NCI-H446 (cell line): ENCODE results near the gene FPGS.
"Not testable (repeated sequence)": the region's sequence is repeated elsewhere in the genome, so short reads cannot be mapped to it uniquely, and the experiment has no call there.

Source experiments
- DNase-seq, 2 experiments: peaks; one replicate each; lab custom pipeline; 2025; lab: John Stamatoyannopoulos, UW

FPGS gene

DNA sequence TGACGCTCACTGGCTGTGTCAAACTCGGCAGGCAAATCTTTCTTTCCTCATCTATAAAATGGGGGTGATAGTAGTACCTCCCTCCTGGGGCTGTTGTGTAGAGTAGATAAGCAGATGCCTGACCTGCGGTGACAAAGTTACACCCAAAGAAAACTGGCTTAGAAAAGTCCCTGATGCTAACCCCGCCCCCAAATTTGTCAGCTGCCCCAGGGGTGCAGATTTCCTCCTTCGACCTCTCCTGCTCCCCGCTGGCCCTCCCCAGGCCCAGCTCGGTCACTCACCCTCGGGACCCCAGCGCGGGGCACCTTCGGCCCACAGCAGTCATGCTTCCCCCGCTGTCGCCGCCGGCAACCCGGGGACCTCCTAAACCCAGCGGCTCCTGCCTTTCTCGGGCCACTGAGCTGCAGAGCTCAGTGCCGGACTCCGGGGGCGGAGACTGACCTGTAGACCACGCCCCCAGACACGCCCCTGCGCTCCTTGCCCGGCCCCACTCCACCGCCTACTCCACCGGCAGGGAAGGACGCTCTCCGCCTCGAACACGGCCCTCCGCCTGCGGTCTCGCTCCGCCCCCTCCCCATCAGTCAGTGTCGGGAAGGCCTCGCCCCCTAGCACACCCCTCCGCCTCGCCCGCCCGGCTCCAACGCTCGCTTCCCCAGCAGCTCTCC, 31.6 kb upstream of the FPGS start:
- peak; percentile 79 to 91 for DNase-seq

DNA sequence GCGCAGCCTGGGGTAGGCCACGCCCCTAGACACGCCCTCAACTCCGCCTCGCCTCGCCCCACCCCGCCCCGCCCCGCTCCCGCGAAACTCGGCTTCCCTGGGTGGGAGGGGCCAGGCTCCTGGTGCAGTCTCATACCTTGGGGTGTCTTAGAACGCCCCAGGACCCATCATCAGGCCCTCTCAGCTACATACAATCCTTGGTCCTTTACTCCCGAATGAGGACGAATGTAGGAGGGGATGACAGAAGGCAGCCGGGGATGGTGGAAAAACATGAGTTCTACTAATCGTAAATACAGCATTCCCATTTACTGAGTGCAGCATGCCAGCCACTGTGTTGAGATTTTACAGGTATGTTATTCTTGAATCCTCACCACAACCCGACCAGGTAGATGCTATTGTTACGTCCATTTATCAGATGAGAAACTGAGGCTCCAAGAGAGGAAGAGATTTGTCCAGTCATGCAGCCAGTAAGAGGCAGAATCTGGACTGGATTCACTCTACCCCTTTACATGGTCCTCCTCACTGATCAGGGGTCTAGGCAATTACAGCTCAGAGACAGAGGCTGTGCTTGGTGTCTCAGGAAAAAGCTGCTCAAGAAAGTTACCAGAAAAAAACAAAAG, 31.0 kb upstream of the FPGS start:
- no peak for DNase-seq

DNA sequence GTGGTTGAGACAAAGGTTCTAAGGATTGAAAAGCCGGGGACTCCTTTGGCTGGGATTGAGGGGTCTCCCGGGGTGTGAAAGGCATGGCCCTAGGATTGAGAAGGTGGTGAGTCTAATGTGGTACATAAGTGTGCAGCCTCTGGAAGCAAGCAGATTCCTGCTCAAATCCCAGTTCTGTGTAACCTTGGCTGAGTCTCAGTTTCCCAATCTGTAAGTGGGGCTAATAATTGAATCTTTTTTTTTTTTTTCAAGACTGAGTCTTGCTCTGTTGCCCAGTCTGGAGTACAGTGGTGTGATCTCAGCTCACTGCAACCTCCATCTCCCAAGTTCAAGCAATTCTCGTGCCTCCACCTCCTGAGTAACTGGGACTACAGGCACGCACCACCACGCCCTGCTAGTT, 30.1 kb upstream of the FPGS start:
- DNase-seq: no peak

DNA sequence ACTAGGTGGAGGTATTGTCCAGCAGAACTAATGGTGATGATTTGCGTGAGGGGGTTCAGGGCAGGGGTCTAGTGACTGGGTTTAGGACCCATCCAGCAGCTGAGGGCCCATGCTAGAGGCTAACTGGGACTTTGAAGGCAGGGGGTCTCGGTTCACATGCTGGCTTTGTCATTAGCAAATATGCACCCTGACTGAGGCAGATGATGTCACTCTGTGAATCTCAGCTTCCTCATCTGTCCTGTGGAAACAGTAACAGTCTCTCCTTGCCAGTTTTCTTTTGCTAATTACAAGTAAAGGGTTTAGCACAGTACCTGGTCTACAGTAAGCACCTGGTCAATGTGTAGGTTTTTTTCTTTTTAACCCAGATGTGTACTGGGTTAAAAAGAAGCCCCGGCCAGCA, 29.4 kb upstream of the FPGS start:
- DNase-seq: no peak

DNA sequence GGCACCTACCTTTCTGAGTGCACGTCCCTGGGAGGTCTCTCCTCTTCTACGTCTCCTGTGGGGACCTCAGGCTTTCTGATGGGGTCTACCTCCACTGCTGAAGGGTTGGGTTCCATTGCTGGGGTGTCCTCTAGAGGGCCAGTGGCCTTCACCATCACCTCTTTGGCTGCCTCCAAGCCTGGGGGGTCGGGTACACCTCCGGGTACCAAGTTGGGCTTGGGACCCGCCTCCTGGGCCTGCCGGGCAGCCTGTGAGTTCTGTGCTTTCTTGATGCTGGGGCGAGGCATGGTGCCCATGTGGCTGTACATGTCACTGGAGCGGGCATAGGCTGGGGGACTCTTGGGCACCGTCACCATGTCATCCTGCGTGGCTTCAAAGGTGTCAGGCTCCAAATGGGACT, 28.7 kb upstream of the FPGS start:
- no peak for DNase-seq

DNA sequence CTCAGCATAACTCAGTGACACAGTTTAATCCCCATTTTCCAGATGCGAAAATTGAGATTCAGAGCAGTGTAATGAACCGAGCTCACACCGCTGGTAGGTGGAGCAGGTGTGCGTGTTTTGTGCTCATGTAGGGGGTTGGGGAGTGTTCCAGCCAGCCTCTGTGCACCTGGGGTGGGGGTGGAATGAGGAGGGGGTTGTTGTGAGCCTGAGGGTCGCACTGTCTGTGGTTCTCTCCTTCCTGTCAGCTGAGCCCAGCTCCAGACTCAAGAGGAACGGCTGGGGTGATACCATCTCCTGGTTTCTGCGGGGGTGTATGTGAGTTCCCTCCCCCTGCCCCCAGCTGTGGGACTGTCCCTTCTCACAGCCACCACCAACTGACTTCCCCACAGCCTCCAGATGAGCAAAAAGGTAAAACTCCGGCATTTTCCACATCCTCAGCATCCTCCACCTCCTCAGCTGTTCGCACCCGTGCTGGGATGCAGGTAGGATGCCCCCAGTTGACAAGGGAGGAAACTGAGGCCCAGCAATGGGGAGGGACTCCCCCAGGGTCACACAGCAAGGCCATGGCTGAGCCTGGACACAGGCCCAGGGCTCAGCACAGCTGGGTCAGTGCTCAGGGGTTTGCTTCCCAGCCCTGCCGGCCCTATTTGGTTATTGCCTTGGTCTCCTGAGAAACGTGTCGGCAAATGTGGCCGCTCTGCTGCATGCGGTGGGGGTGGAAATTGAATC, 26.3 kb upstream of the FPGS start:
- no peak for DNase-seq

DNA sequence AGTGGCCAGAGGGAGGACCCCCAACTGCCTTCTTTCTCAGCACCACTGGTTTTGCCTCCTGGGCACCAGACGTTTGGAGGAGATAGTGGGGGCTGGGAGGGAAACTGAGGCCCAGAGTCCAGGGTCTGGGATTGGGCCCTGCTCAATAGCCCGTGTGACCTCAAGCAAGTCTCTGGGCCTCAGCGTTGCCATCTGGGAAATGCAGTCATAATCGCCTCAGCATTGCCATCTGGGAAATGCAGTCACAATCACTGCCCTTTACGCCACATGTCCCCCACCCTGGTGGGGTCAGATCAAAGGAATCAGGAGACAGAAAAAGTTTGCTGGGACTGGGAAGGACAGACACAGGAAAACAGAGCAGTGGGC, 25.8 kb upstream of the FPGS start:
- DNase-seq: no peak

DNA sequence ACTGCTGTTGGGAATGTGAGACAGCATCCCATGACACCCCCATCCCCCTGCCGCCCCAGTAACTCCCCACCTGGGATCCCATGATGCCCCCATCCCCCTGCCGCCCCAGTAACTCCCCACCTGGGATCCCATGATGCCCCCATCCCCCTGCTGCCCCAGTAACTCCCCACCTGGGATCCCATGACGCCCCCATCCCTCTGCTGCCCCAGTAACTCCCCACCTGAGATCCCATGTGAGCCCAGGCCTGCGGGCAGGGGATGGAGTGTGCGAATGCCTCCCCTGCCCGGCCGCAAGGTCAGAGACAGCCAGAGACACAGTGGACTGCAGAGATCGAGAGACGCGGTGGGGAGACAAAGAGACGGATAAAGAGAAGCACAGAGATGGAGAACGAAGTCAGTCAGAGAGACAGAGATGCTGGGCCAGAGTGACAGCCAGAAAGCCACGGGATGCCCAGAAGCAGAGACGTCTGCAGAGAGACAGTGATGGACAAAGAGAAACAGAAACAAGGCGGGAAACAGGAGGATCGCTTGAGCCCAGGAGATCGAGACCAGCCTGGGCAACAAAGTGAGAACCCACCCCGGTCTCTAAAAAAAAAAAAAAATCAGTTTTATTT, 25.2 kb upstream of the FPGS start:
- DNase-seq: no peak

DNA sequence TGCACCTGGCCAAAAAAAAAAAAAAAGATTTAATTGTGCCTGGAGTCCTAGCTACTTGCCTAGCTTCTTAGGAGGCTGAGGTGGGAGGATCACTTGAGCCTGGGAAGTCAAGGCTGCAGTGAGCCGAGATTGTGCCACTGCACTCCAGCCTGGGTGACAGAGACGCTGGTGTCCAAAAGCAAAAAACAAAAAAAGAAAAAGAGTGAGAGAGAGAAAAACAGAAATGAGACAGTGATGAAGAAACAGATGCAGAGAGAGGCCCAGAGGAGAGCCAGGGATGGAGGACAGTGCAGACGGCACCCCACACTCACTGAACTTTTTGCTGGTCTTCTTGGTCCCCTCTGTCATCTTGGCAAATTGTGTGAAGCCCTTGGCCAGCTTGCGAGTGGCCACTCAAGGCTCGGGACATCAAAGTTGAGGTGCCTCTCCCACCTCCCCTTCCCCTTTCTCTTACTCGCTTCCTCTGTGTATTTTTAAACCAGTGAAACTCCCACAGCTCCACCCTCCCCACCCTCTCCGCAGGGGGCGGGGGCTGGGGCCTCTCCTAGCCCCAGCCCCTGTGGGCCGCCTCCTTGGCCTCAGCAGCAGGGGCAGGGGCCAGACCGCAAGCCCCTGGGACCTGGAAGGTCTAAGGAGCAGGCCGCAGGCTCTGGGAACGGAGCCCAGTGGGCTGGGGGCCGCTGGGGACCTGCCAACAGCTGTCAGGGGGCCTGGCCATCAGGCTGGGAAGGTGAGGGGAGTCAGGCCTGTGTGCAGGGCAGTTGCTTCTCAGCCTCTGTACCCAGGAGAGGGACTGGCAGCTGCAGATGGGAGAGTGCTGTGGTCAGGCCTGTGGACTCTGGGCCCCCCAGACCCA, 24.2 kb upstream of the FPGS start, which contains the start of gene SH2D3C:
TSS of gene SH2D3C (minus strand) at position 387 of the 856 bp plus-strand sequence. CDS start at position 348, 39 bp downstream.
- DNase-seq: no peak

DNA sequence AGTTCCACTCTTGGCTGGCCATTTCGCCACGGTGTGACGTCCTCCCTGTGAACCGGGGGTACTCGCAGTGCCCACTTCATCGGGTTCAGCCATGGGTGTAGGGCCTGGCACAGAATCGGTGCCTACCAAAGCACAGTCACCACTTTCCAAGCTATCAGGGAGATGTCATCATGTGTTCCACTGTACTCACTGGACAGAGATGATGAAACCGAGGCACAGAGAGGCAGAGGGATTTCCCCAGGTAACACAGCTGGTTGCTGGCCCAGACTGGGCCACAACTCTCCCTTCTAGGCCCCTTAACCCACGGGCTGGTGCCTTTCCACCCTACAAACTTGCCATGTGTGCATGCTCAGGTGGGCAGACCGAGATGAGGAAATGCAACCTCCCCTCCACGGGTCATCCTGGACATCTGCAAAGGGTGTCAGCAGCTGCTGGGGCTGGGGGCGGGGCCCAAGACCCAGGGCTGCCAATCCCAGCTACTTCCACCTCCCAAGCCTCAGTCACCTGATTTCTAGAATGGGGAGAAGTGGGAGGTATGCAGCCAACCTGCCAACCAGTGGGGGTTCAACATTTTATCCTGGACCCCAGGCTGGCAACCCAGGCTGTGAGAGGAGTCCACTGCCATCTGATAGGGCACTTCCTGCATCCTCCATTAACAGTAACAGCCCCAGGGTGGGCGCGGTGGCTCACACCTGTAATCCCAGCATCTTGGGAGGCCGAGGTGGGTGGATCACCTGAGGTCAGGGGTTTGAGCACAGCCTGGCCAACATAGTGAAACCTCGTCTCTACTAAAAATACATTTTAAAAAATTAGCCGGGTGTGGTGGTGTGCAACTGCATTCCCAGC, 23.3 kb upstream of the FPGS start:
- no peak for DNase-seq

DNA sequence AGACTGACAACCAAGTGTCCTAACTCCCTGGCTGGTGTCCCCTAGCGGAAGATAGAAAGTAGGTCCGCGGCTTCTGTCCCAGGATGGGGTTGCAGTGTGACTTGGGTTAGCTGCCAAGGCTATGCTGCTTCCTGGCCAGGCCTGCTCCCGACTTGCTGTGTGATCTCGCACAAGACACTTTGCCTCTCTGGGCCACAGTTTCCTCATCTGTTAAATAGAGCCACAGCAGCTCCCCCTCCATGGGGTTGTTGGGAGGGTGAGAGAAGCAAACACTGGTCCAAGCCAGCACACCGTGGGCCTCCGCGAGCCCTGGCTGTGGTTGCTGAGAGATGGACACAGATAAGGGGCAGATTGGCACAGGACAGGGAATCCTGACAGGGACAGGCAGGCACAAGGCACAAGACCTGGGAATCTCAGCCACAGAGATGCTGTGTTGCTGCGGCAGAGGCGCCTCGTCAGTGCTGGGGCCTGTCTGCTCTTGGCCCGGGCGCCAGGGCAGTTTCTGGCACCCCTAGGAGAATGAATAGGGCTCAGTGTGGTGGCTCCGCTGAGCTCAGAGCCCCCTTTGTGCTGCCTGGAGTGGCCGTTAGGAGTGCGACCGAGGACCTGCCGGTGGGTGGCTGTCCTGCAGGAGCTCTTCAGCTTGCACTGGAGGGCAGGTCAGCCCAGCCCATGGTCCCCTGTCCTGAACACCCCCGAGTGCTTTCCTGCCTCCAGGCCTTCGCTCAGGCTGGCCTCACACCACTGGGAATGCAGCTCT, 22.4 kb upstream of the FPGS start:
- DNase-seq: no peak

DNA sequence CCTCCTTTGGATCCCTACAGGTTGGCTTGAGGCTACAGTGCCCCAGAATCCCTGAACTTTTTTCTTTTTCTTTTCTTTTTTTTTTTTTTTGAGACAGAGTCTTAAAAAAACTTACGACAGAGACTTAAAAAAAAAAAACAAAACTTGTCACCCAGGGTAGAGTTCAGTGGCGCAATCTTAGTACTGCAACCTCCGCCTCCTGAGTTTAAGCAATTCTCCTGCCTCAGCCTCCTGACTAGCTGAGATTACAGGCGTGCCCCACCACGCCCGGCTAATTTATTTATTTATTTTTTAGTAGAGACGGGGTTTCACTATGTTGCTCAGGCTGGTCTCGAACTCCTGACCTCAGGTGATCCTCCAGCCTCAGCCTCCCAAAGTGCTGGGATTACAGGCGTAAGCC, 21.8 kb upstream of the FPGS start:
- not testable (repeated sequence) for DNase-seq

DNA sequence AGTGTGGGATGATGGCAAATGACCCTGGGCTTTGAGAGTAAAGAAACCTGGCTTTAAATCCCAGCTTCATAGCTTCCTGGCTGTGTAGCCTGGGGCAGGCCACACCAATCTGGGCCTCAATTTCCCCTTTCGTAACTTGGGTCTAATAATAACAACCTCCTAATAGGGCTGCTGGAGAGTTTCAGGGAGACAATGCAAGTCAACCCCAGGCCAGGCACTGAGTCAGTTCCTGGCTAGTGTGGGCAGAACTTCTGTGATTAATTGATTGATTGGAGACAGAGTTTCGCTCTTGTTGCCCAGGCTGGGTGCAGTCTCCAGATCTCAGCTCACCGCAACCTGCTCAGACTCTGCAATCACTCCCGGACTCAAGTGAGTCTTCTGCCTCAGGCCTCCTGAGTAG, 20.9 kb upstream of the FPGS start:
- DNase-seq: no peak

DNA sequence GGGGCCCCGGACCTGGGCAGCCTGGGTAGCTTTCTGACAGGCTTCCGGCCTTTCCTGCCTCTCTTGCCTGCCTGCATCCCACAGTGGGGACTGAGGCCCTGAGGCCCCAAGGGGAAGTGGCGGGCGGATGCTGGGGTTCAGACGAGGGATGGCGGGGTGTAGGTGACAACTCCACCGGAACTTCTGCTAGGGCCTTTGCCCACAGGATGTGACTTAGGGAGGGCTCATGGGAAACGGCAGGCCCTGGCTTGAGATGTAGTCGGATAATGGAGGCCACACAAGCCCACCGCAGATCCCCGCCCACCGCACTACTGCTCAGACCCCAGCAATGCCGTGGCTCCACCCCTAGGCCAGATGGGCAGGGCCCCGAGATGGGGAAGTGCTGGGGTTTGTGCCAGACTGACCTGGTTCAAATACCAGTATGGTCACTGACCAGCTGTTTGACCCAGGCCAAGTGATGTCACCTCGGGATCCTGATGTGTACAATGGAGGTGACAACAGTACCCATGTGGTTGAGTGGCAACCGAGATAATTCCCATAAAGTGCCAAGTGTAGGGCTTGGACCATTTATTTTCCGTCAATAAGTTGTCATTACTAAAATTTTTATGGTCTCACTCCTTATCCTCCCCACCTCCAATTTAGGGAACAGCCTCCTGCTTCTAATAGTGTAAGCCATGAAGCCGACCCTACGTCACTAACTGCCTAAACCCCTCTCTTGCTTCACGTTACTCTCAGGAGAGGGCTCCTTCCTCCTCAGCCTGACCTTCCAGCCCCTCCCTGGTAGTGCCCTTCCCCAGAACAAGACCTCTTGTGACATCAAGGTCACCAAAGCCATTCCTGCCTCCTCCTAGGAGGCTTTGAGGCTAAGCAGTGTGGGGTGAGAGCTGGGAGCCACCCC, 19.3 kb upstream of the FPGS start:
- no peak for DNase-seq

DNA sequence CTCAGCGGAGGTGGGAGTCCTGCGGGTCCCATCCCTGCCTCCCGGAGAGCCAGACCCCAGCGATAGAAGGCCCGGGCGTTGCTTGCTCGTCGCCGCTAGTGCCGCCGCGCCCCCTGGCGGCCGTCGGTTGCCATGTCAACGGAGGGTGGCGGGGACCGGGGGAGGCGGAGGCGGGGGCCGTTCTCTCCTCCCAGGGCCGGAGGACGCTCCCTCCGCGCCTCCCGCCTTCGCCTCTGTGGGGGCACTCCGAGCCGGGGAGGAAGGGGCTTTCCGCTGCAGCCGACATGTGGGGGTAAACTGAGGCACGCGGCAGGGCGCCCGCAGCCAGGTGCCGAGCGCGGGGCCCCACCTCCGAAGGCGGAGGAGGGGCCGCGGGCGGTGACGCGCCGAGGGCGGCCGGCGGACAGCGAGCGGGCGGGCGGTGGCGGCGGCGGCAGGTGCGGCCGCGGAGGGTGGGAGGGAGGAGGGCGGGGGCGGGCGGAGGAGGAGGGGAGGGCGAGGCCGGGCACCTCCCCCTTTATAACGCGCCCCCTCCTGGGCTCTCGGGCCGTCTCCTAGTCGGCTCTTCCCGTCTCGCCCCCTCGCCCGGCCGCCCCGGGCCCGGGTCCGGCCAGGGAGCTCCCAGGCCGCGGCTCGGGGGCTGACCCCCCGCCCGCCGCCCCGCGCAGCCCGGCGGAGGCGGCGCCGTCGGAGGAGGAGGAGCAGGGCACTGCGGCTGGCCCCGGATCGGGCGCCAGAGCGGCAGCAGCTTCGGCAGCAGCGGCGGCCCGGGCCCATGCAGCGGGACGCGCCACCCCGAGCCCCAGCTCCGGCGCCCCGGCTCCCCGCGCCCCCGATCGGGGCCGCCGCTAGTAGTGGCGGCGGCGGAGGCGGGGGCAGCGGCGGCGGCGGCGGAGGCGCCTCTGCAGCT, 17.4 kb upstream of the FPGS start:
- DNase-seq: peak; percentile 37 to 68

DNA sequence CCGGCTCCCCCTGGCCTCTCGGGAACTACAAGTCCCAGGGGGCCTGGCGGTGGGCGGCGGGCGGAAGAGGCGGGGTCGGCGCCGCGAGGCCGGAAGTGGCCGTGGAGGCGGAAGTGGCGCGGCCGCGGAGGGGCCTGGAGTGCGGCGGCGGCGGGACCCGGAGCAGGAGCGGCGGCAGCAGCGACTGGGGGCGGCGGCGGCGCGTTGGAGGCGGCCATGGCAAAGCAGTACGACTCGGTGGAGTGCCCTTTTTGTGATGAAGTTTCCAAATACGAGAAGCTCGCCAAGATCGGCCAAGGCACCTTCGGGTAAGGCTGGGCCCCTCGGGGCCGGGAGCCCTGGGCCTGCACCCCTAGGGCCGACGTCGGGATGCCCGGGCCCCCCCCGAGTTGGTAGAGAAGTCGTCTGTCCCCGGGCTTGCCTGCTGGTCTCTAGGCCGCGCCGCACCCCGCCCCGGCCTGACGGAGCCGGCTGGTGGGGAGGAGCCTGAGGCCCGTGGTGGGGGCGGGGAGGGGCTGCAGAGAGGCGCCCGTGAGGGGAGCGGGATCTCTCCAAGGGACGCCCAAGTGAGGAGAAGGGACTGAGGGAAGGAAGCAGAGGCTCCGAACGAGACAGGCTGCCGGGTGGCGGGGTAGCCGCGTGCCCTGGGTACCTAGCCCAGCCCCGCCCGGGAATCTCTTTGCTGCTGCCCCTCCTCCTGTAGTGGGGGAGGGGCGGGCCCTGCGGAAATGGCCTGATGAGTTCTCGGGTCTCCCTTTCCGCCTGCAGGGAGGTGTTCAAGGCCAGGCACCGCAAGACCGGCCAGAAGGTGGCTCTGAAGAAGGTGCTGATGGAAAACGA, 16.5 kb upstream of the FPGS start, which contains the start of gene CDK9:
TSS of gene CDK9 (plus strand) at position 102 of the 840 bp plus-strand sequence. CDS start at position 217, 115 bp downstream.
- DNase-seq: peak; percentile 28 to 83

DNA sequence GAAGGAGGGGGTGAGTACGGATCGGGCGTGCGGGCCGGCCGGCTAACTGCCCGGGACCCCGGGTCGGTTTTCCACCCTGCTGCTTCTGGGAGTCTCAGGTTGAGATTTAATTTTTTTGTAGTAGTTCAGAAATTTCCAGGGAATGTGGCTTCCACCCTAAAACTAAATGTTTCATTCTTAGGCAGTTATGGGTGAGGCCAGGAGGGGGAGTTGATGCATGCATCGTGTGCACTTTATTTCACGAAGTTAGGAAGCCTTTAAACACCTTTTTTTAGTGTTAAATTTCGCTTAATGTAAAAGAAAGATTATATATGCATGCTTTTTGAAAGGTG, 15.9 kb upstream of the FPGS start:
- no peak for DNase-seq
